Sigmoid colon (tissue), 7 donors: ENCODE results near the gene TNFSF15. TPM values are rescaled to one million over a fixed set of nuclear protein-coding genes. Genes with fewer than 3 reads are reported as not detected.

ENCODE experiments used
- DNase-seq: peaks from one replicate; pipeline ENCODE4 v3.0.0-alpha.2; 2019
- H3K27ac ChIP-seq, 4 donors: fragments of 200-600 bp; sonication (generic); one replicate each; pipeline ENCODE4 v1.5.1; 2016 to 2019; ENCODE audit warnings: mild to moderate bottlenecking in 1 of 4
- H3K27me3 ChIP-seq, 3 donors: fragments of 200-600 bp; sonication (generic); one replicate each; pipeline ENCODE4 v1.5.1; 2019; ENCODE audit warnings: mild to moderate bottlenecking in 1 of 3
- H3K36me3 ChIP-seq, 4 donors: fragments of 200-600 bp; sonication (generic); one replicate each; pipeline ENCODE4 v1.5.1; 2016 to 2019
- H3K4me1 ChIP-seq, 4 donors: fragments of 200-600 bp; sonication (generic); one replicate each; pipeline ENCODE4 v1.5.1; 2017 to 2019
- H3K4me3 ChIP-seq, 4 donors: fragments of 200-600 bp; sonication (generic); one replicate each; pipeline ENCODE4 v1.5.1; 2017 to 2019; ENCODE audit warnings: mild to moderate bottlenecking in 2 of 4, moderate library complexity in 1 of 4
- H3K9me3 ChIP-seq, 4 donors: fragments of 200-600 bp in 3 of 4; sonication (generic) in 3 of 4; one replicate each; pipeline versions ENCODE4 v1.5.1 to v1.6.1; 2013 to 2019
- EP300 ChIP-seq, 4 donors: sonication (generic); formaldehyde crosslinking; IDR thresholded peaks; one replicate each; pipeline ENCODE4 v1.6.1; 2017; ENCODE audit warnings: antibody characterized with exemption in 4 of 4
- POLR2A ChIP-seq, 2 donors: fragments of 450-650 bp; IDR thresholded peaks; one replicate each; pipeline ENCODE4 v1.6.1; 2016; ENCODE audit warnings: antibody characterized with exemption in 2 of 2, mild to moderate bottlenecking in 2 of 2, moderate library complexity in 2 of 2
- POLR2AphosphoS5 ChIP-seq, 4 donors: sonication (generic); formaldehyde crosslinking; IDR thresholded peaks; one replicate each; pipeline ENCODE4 v1.6.1; 2017; ENCODE audit warnings: antibody characterized with exemption in 4 of 4
- WGBS, 2 donors: extraction: QIAGEN DNeasy Blood & Tissue Kit; methylation state at CpG; one replicate each; pipeline ENCODE4 v1.1.7; 2013; 5-methylcytosine and 5-hydroxymethylcytosine counted together
- intact Hi-C: fragments of 100-400 bp; cut with DNase I; formaldehyde crosslinking; loops from one replicate; pipeline ENCODE4 v1.15.1; 2023
- polyA plus RNA-seq, 3 donors: library from polyadenylated mRNA; stranded (reverse); fragments of 200-250 nt; gene quantifications; one replicate each; pipeline ENCODE4 v1.2.3, GENCODE V29; 2013
- total RNA-seq, 4 donors: library from RNA; depleted of rRNA; stranded (reverse); fragments of >200 nt; gene quantifications; one replicate each; pipeline ENCODE4 v1.1.0, GENCODE V29; 2016
- TF ChIP-seq, protein P1 (sequence below), 4 experiments: fragments of 450-650 bp in 3 of 4; fragments of 200-600 bp in 1 of 4; IDR thresholded peaks; one replicate each; pipeline ENCODE4 v1.5.1; 2016 to 2019; ENCODE audit warnings: antibody characterized with exemption in 4 of 4, mild to moderate bottlenecking in 3 of 4, moderate library complexity in 2 of 4
- donor health status: healthy with polysubstance abuse.
- donor health status: Bipolar disorder and iron deficiency.
- donor health status: healthy.

Gene TNFSF15
- total and polyA plus RNA-seq, 7 donors, result 0.60 to 13.2 (median 2.3) TPM

DNA sequence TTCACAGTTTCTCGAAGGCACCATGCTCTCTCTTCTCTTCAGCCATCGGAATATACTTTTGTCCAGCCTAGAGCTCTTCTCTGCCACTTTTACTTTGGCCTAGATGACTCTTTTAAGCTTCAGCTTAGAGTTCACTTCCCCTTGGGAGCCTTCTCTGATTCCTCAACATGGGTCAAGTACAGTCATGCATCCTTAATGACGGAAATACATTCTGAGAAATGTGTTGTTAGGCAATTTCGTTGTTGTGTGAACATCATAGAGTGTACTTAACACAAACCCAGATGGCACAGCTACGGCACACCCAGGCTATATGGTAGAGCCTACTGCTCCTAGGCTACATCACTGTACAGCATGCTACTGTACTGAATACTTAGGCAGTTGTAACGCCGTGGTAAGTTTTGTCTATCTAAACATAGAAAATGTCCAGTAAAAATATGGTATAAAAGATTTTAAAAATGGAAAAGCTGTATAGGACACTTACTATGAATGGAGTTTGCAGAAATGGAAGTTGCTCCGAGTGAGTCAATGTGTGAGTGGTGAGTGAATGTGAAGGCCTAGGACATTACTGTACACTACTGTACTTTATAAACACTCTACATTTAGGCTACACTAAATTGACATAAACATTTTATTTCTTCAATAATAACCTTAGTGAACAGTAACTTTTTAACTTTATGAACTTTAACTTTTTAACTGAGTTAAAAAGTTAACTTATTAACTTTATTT, 15.1 kb upstream of the TNFSF15 start:
- no peaks in the 10 kb centered on the region for H3K27me3 ChIP-seq
- intact Hi-C loops, result no loop called here
- no peaks in the 10 kb centered on the region for H3K36me3 ChIP-seq
- DNase-seq, result no peak
- no peak overlapping the region for H3K27ac ChIP-seq
- no peaks in the 10 kb centered on the region for H3K4me1 ChIP-seq
- WGBS, 2 donors, result 91 to 96% methylated on average over 8 of the region's 8 CpGs
- TF ChIP-seq POLR2AphosphoS5 (IDR thresholded peaks at IDR 0.05) (no peak), EP300 (IDR thresholded peaks at IDR 0.05) (no peak), POLR2A (IDR thresholded peaks at IDR 0.05) (no peak)
- TF ChIP-seq, protein P1, sequence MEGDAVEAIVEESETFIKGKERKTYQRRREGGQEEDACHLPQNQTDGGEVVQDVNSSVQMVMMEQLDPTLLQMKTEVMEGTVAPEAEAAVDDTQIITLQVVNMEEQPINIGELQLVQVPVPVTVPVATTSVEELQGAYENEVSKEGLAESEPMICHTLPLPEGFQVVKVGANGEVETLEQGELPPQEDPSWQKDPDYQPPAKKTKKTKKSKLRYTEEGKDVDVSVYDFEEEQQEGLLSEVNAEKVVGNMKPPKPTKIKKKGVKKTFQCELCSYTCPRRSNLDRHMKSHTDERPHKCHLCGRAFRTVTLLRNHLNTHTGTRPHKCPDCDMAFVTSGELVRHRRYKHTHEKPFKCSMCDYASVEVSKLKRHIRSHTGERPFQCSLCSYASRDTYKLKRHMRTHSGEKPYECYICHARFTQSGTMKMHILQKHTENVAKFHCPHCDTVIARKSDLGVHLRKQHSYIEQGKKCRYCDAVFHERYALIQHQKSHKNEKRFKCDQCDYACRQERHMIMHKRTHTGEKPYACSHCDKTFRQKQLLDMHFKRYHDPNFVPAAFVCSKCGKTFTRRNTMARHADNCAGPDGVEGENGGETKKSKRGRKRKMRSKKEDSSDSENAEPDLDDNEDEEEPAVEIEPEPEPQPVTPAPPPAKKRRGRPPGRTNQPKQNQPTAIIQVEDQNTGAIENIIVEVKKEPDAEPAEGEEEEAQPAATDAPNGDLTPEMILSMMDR (IDR thresholded peaks at IDR 0.05), result no peak
- H3K9me3 ChIP-seq, result no peaks in the 10 kb centered on the region
- H3K4me3 ChIP-seq, result no peak overlapping the region

DNA sequence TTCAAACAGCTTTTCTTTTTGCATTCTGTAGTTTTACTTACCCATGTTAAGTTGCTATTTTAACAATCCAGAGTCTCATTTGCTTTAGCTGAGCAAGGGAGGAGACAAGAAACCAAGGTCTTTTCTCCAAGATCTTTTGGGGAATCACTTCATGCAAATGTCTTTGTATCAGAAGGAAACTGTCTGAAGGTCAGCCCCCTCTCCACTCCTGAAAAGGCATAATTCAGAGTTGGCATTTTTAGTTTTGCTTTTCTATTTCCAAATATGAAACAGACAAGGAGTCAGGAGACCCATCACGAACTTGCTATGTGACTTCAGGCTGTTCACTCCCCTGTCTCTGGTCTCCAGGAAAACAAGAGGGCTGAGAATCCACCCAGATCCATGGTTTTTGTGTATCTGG, 12.3 kb upstream of the TNFSF15 start:
- no peak overlapping the region for H3K4me3 ChIP-seq
- intact Hi-C loops, result no loop called here
- no peaks in the 10 kb centered on the region for H3K36me3 ChIP-seq
- TF ChIP-seq POLR2A (IDR thresholded peaks at IDR 0.05) (no peak), EP300 (IDR thresholded peaks at IDR 0.05) (no peak), POLR2AphosphoS5 (IDR thresholded peaks at IDR 0.05) (no peak)
- TF ChIP-seq, protein P1 (IDR thresholded peaks at IDR 0.05), result no peak
- no peaks in the 10 kb centered on the region for H3K4me1 ChIP-seq
- H3K9me3 ChIP-seq, result no peaks in the 10 kb centered on the region
- no peak for DNase-seq
- 87 to 91% methylated on average over 1 of the region's 1 CpG for WGBS, 2 donors
- H3K27ac ChIP-seq, result no peak overlapping the region
- no peaks in the 10 kb centered on the region for H3K27me3 ChIP-seq

DNA sequence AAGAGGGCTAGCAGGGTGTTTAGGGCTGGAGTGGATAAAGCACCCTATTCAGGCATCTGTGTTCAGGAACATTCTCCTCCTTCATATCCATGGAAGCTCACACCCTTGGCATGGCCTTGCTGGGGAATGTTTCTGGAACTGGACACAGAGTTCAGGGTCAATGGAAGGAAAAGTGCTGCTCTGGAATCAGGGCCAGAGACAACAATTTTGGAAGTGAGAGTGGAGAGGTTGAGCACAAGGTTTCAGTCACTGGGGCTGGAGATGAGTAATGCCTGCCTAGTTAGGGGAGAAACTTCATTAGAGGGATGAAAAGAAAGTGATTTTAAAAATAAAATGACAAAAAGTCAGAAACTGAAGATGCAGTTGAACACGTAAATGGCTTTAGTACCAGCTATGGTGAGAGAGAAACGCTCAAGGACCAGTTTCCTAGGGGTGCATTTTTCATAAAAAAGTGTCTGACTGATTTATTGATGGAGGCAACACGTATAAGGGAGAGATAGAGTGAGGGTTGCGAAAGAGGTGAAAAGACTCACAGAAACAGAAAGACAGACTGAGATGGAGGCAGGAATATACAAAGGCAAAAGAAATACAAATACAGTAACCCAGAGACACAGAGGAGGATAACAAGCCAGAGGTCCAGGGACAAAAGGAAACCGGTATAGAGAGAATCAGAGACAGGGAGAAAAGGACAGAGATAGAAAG, 8.0 kb upstream of the TNFSF15 start:
- no peak for TF ChIP-seq POLR2A (IDR thresholded peaks at IDR 0.05)
- TF ChIP-seq EP300 (IDR thresholded peaks at IDR 0.05), result no peak
- TF ChIP-seq, protein P1 (IDR thresholded peaks at IDR 0.05), result no peak
- TF ChIP-seq POLR2AphosphoS5 (IDR thresholded peaks at IDR 0.05), result no peak
- 89 to 94% methylated on average over 5 of the region's 5 CpGs for WGBS, 2 donors
- H3K27me3 ChIP-seq, result no peaks in the 10 kb centered on the region
- no peaks in the 10 kb centered on the region for H3K9me3 ChIP-seq
- no peaks in the 10 kb centered on the region for H3K36me3 ChIP-seq
- peaks cover 0 to 15% (median 12%) of the 10 kb centered on the region in 4 donors for H3K4me1 ChIP-seq
- H3K27ac ChIP-seq, result no peak overlapping the region
- no peak for DNase-seq
- intact Hi-C loops, result no loop called here
- no peak overlapping the region for H3K4me3 ChIP-seq

DNA sequence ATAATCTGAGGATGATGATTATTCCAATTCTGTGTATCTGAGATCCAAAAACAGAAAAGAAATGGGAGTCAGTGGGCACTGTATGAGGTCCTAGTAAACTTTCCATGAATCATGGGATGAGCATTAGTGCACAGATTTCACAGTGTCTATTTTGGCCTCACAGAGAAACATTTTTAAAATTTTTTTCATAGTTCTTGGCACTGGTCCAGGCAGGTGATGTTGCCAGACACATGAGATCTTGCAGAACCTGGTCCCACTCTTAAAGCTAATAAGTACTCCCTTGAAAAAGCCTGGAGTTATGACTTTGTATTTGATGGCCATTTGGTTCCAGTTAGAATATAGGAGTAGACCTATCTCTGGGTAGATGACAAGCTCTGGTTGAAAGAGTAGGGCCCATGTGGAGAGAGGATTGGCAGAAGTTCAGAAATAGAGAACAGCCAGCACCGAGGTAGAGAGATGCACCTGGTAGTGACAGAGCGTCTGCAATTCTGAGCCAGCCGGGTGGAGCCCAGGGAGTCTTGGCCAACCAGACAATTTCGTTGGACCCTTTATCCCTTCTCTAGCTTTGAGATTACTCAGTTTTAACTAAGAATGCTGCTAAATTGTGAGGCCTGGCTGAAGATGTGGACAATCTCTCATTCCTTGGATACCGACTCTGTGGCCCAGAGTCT, 6.3 kb upstream of the TNFSF15 start:
- intact Hi-C loops, result no loop called here
- Histone ChIP-seq H3K4me3 (no peak overlapping the region), H3K4me1 (peaks cover 0 to 15% (median 12%) of the 10 kb centered on the region in 4 donors), H3K36me3 (no peaks in the 10 kb centered on the region), H3K27ac (no peak overlapping the region), H3K9me3 (no peaks in the 10 kb centered on the region), H3K27me3 (no peaks in the 10 kb centered on the region)
- 83 to 89% methylated on average over 5 of the region's 5 CpGs for WGBS, 2 donors
- no peak for DNase-seq
- TF ChIP-seq, protein P1 (IDR thresholded peaks at IDR 0.05), result no peak
- peak in 2 of 4 donors; percentile 11 to 38 for TF ChIP-seq POLR2AphosphoS5 (IDR thresholded peaks at IDR 0.05)
